ENCODE data around the gene SNRNP70.

DNA sequence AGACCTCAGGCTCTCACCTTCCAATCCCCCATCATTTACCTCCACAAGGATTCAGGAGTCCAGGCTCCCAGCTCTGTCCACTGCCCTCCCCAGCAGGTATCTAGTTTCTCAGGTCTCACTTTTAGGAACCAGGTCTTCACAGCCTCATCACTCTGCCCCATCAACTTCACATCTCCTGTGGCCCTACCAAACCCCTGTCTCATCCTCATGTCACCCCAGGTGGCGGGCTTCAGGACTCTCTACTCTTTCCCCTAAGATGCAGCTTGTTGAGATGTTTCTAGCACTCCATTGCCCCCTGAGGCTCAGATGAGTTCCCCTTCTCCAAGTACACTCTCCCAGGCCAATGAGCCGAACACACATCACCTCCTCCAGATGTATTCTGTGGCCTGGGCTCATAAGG is 35.6 kb downstream of the SNRNP70 start:
- no peak for TF ChIP-seq CTCF (conservative IDR thresholded peaks at IDR 0.05; ENCODE audit: low read length)
- no peak for TF ChIP-seq EZH2phosphoT487 (IDR thresholded peaks at IDR 0.05; ENCODE audit: borderline replicate concordance, low read depth, low read length)
